Endothelial cell (in vitro differentiated cells): ENCODE results near the gene SEMA4A. TPM values are rescaled to one million over a fixed set of nuclear protein-coding genes. Genes with fewer than 3 reads are reported as not detected.

Experiments used
- DNase-seq: peaks from one replicate; pipeline ENCODE4 v3.0.0; 2021; ENCODE audit warnings: low spot score
- H3K27ac Mint-ChIP-seq: one replicate; pipeline ENCODE4 v1.8.0; 2021; ENCODE audit warnings: mixed read lengths, inconsistent platforms; ENCODE audit not compliant: unreplicated experiment
- H3K27me3 Mint-ChIP-seq: one replicate; pipeline ENCODE4 v1.8.0; 2021; ENCODE audit warnings: mild to moderate bottlenecking, moderate library complexity, mixed read lengths, inconsistent platforms; ENCODE audit not compliant: unreplicated experiment
- H3K36me3 Mint-ChIP-seq: one replicate; pipeline ENCODE4 v1.8.0; 2021; ENCODE audit warnings: mild to moderate bottlenecking, low read depth, mixed read lengths, inconsistent platforms; ENCODE audit not compliant: unreplicated experiment
- H3K4me1 Mint-ChIP-seq: one replicate; pipeline ENCODE4 v1.8.0; 2021; ENCODE audit warnings: mild to moderate bottlenecking, mixed read lengths, inconsistent platforms; ENCODE audit not compliant: unreplicated experiment
- H3K4me3 Mint-ChIP-seq: one replicate; pipeline ENCODE4 v1.8.0; 2021; ENCODE audit warnings: mild to moderate bottlenecking, mixed read lengths, inconsistent platforms; ENCODE audit not compliant: unreplicated experiment
- H3K9me3 Mint-ChIP-seq: one replicate; pipeline ENCODE4 v1.8.0; 2021; ENCODE audit warnings: mixed read lengths, inconsistent platforms; ENCODE audit not compliant: unreplicated experiment
- total RNA-seq: library from RNA; stranded (reverse); fragmentation: NEBNext Ultra II Directional; extraction: Animal tissue kit (Norgen Biotek cat#: 25700); gene quantifications from one replicate; pipeline ENCODE4 v1.2.1, GENCODE V29; 2021; ENCODE audit not compliant: unreplicated experiment
- TF ChIP-seq, protein P1 (sequence below): fragments of 200-600 bp; sonication (generic); IDR thresholded peaks from one replicate; pipeline ENCODE4 v1.5.0; 2021; ENCODE audit warnings: antibody characterized with exemption; ENCODE audit not compliant: unreplicated experiment

Gene SEMA4A
- total RNA-seq, 1 donor from 2014 or later = 2.2 TPM

GRCh38 chr1:156140879-156141707, 12.3 kb upstream of the SEMA4A start:
- TF ChIP-seq, protein P1, sequence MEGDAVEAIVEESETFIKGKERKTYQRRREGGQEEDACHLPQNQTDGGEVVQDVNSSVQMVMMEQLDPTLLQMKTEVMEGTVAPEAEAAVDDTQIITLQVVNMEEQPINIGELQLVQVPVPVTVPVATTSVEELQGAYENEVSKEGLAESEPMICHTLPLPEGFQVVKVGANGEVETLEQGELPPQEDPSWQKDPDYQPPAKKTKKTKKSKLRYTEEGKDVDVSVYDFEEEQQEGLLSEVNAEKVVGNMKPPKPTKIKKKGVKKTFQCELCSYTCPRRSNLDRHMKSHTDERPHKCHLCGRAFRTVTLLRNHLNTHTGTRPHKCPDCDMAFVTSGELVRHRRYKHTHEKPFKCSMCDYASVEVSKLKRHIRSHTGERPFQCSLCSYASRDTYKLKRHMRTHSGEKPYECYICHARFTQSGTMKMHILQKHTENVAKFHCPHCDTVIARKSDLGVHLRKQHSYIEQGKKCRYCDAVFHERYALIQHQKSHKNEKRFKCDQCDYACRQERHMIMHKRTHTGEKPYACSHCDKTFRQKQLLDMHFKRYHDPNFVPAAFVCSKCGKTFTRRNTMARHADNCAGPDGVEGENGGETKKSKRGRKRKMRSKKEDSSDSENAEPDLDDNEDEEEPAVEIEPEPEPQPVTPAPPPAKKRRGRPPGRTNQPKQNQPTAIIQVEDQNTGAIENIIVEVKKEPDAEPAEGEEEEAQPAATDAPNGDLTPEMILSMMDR = peak; percentile 74
- peaks cover 19% of the 10 kb centered on the region for H3K36me3 Mint-ChIP-seq
- no peaks in the 10 kb centered on the region for H3K9me3 Mint-ChIP-seq
- H3K27me3 Mint-ChIP-seq = peaks cover 5% of the 10 kb centered on the region
- DNase-seq = peak; percentile 84
- H3K4me3 Mint-ChIP-seq = no peak overlapping the region
- peaks cover 3% of the 10 kb centered on the region for H3K4me1 Mint-ChIP-seq
- H3K27ac Mint-ChIP-seq = peak overlapping the region; percentile 15

DNA sequence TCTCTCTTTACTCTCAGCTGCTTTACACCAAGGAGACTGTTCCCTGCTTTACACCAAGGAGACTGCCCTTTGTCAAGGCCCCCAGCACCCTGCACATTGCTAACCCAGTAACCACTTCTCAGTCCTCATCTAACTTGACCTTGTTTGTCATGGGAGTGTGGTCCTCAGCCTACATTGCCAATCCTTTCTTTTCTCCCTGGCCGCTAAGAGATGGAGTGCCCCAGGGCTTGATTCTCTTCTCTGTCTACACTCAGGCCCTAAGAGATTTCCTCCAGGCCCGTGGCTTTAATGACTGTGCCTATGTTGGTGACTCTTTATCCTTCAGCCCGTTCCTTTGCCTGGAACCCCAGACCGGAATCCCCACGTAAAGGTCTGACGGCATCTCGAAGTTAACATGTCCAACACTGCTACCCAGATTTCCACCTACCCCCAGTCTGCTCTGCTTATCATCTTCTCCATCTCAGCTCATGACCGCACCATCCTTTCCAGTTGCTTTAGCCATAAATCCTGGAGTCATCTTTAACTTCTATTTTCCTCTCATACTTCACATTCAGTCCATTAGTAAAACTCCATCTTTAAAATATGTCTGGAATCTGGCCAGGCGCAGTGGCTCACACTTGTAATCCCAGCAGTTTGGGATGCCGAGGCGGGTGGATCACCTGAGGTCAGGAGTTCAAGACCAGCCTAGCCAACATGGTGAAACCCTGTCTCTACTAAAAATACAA, 9.5 kb upstream of the SEMA4A start:
- TF ChIP-seq, protein P1 = no peak
- Mint-ChIP-seq H3K4me3 (no peak overlapping the region), H3K4me1 (peaks cover 14% of the 10 kb centered on the region), H3K27ac (no peak overlapping the region), H3K27me3 (peaks cover 7% of the 10 kb centered on the region), H3K9me3 (no peaks in the 10 kb centered on the region), H3K36me3 (peaks cover 8% of the 10 kb centered on the region)
- no peak for DNase-seq

GRCh38 chr1:156144742-156145141, 8.6 kb upstream of the SEMA4A start:
- no peak for DNase-seq
- Mint-ChIP-seq H3K4me3 (no peak overlapping the region), H3K27me3 (peaks cover 7% of the 10 kb centered on the region), H3K36me3 (peaks cover under 1% of the 10 kb centered on the region), H3K9me3 (no peaks in the 10 kb centered on the region), H3K27ac (no peak overlapping the region), H3K4me1 (peaks cover 14% of the 10 kb centered on the region)
- TF ChIP-seq, protein P1 = no peak

DNA sequence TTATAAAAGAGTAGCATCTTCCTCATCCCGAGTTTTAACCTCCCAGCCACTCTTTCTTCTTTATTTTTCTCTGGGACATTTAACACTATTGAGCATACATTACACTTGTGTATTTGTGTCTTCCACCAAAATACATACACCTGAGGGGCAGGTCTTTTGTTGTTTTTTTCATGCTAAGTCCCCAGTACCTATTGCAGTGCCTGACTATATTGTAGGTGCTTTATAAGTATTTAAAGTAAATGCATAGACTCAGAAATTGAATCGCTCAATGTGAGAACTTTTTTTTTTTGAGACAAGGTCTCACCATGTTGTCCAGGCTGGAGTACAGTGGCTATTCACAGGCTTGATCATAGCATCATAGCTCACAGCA, 7.8 kb upstream of the SEMA4A start:
- DNase-seq = no peak
- H3K27ac Mint-ChIP-seq = no peak overlapping the region
- no peaks in the 10 kb centered on the region for H3K9me3 Mint-ChIP-seq
- TF ChIP-seq, protein P1 = no peak
- peaks cover 20% of the 10 kb centered on the region for H3K4me1 Mint-ChIP-seq
- peaks cover 11% of the 10 kb centered on the region for H3K27me3 Mint-ChIP-seq
- no peaks in the 10 kb centered on the region for H3K36me3 Mint-ChIP-seq
- H3K4me3 Mint-ChIP-seq = no peak overlapping the region
